GM23338 (cell line): ENCODE measurements around the gene PPP1R9A. TPM values are rescaled to one million over a fixed set of nuclear protein-coding genes. Genes with fewer than 3 reads are reported as not detected.

Experiments
- ATAC-seq: fragments of 200-7000 bp; cut with Tn5 transposase; 3 replicates; pipeline ENCODE4 v1.9.1; 2020
- DNase-seq: peaks from one replicate; pipeline ENCODE4 v3.0.0-alpha.2; 2015; ENCODE audit warnings: low spot score
- H2AFZ ChIP-seq: fragments of 200-600 bp; sonication (generic); 2 replicates; pipeline ENCODE4 v1.8.0; 2016; ENCODE audit warnings: antibody characterized with exemption, mild to moderate bottlenecking, moderate library complexity
- H3F3A ChIP-seq: fragments of 200-600 bp; sonication (generic); replicated peaks from 2 replicates; pipeline ENCODE4 v1.8.0; 2017; ENCODE audit warnings: antibody characterized with exemption, mixed run types, low read depth
- H3K27ac ChIP-seq: fragments of 200-600 bp; sonication (generic); 2 replicates; pipeline ENCODE4 v1.6.1; 2016; ENCODE audit warnings: low read depth
- H3K27me3 ChIP-seq: fragments of 200-600 bp; sonication (generic); 2 replicates; pipeline ENCODE4 v1.8.0; 2016; ENCODE audit warnings: mild to moderate bottlenecking, mixed run types, moderate library complexity; ENCODE audit not compliant: insufficient read depth
- H3K36me3 ChIP-seq: fragments of 200-600 bp; sonication (generic); 2 replicates; pipeline ENCODE4 v1.8.0; 2016; ENCODE audit warnings: mild to moderate bottlenecking; ENCODE audit not compliant: insufficient read depth
- H3K4me1 ChIP-seq: fragments of 200-600 bp; sonication (generic); 2 replicates; pipeline ENCODE4 v1.8.0; 2016; ENCODE audit warnings: mild to moderate bottlenecking, moderate library complexity; ENCODE audit not compliant: insufficient read depth
- H3K4me2 ChIP-seq: fragments of 200-600 bp; sonication (generic); 2 replicates; pipeline ENCODE4 v1.7.1; 2017; ENCODE audit warnings: mixed run types
- H3K4me3 ChIP-seq: fragments of 200-600 bp; sonication (generic); 2 replicates; pipeline ENCODE4 v1.6.1; 2016; ENCODE audit warnings: mixed run types
- H3K79me2 ChIP-seq: fragments of 200-600 bp; sonication (generic); replicated peaks from 2 replicates; pipeline ENCODE4 v1.8.0; 2017; ENCODE audit warnings: mild to moderate bottlenecking; ENCODE audit not compliant: insufficient read depth
- H3K9me2 ChIP-seq: fragments of 200-600 bp; sonication (generic); 2 replicates; pipeline ENCODE4 v1.8.0; 2017; ENCODE audit not compliant: insufficient read depth
- H4K20me1 ChIP-seq: fragments of 200-600 bp; sonication (generic); replicated peaks from 2 replicates; pipeline ENCODE4 v1.8.0; 2017; ENCODE audit warnings: mild to moderate bottlenecking; ENCODE audit not compliant: insufficient read depth
- H3K27ac Mint-ChIP-seq: 2 replicates; pipeline ENCODE4 v1.8.0; 2020; ENCODE audit warnings: inconsistent platforms, mild to moderate bottlenecking, moderate library complexity, mixed read lengths
- H3K27me3 Mint-ChIP-seq: 3 replicates; pipeline ENCODE4 v1.8.0; 2022; ENCODE audit warnings: low read depth, mild to moderate bottlenecking, moderate library complexity, mixed read lengths, inconsistent platforms; ENCODE audit not compliant: insufficient read depth, poor library complexity
- H3K36me3 Mint-ChIP-seq: 3 replicates; pipeline ENCODE4 v1.8.0; 2021; ENCODE audit warnings: low read depth, mild to moderate bottlenecking, inconsistent platforms, moderate library complexity, mixed read lengths
- H3K4me1 Mint-ChIP-seq: 3 replicates; pipeline ENCODE4 v1.8.0; 2020; ENCODE audit warnings: mild to moderate bottlenecking, inconsistent platforms, mixed read lengths
- H3K4me3 Mint-ChIP-seq: 3 replicates; pipeline ENCODE4 v1.8.0; 2021; ENCODE audit warnings: moderate library complexity, mild to moderate bottlenecking, inconsistent platforms, mixed read lengths
- H3K9me3 Mint-ChIP-seq: 3 replicates; pipeline ENCODE4 v1.8.0; 2020; ENCODE audit warnings: moderate library complexity, mild to moderate bottlenecking, inconsistent platforms, mixed read lengths
- CREB1 ChIP-seq: fragments of 250-450 bp; sonication (Bioruptor Pico); IDR thresholded peaks from 2 replicates; pipeline ENCODE4 v1.5.0; 2020; ENCODE audit warnings: low read depth, mild to moderate bottlenecking, moderate library complexity
- EZH2 ChIP-seq: fragments of 200-600 bp; sonication (generic); IDR thresholded peaks from one replicate; pipeline ENCODE4 v1.8.0; 2017; ENCODE audit warnings: antibody characterized with exemption, mild to moderate bottlenecking, low read depth; ENCODE audit not compliant: unreplicated experiment
- EZH2phosphoT487 ChIP-seq: fragments of 200-600 bp; sonication (generic); IDR thresholded peaks from one replicate; pipeline ENCODE4 v1.8.1; 2018; ENCODE audit warnings: antibody characterized with exemption; ENCODE audit not compliant: unreplicated experiment
- JUNB ChIP-seq: IDR thresholded peaks from one replicate; pipeline ENCODE4 v1.6.1; 2016; ENCODE audit warnings: antibody characterized with exemption; ENCODE audit not compliant: unreplicated experiment
- NANOG ChIP-seq: IDR thresholded peaks from 2 replicates; pipeline ENCODE4 v1.6.1; 2016; ENCODE audit warnings: antibody characterized with exemption, borderline replicate concordance
- POLR2AphosphoS5 ChIP-seq: IDR thresholded peaks from 2 replicates; pipeline ENCODE4 v1.6.1; 2016; ENCODE audit warnings: antibody characterized with exemption, low read depth
- STAT1 ChIP-seq: IDR thresholded peaks from one replicate; pipeline ENCODE4 v1.6.1; 2016; ENCODE audit warnings: antibody characterized with exemption; ENCODE audit not compliant: unreplicated experiment
- ZNF114 ChIP-seq: fragments of 250-450 bp; sonication (Bioruptor Pico); IDR thresholded peaks from 2 replicates; pipeline ENCODE4 v1.5.0; 2020; ENCODE audit warnings: mild to moderate bottlenecking, moderate library complexity
- ZNF331 ChIP-seq: fragments of 250-450 bp; sonication (Bioruptor Pico); IDR thresholded peaks from 2 replicates; pipeline ENCODE4 v1.5.0; 2020; ENCODE audit warnings: low read depth, mild to moderate bottlenecking, moderate library complexity
- polyA plus RNA-seq: library from polyadenylated mRNA; unstranded; fragments of >200 nt; fragmentation: Nextera tagmentation; extraction: Ambion mirVana; gene quantifications from 2 replicates; pipeline ENCODE4 v1.2.1, GENCODE V29; 2016
- total RNA-seq: library from RNA; depleted of rRNA; stranded (reverse); fragments of >200 nt; shearing (Covaris generic); gene quantifications from 2 replicates; pipeline ENCODE4 v1.2.3, GENCODE V29; 2014
- TF ChIP-seq, protein P1 (sequence below): fragments of 250-450 bp; sonication (Bioruptor Pico); IDR thresholded peaks from 2 replicates; pipeline ENCODE4 v1.5.0; 2020; ENCODE audit warnings: mild to moderate bottlenecking, moderate library complexity
- TF ChIP-seq, protein P2 (sequence below): IDR thresholded peaks from 2 replicates; pipeline ENCODE4 v1.6.1; 2016; ENCODE audit warnings: antibody characterized with exemption
- TF ChIP-seq, protein P3 (sequence below): IDR thresholded peaks from one replicate; pipeline ENCODE4 v1.6.1; 2018; ENCODE audit warnings: antibody characterized with exemption; ENCODE audit not compliant: unreplicated experiment
- TF ChIP-seq, protein P4 (sequence below), 2 experiments: fragments of 200-600 bp in 1 of 2; sonication (generic) in 1 of 2; conservative IDR thresholded peaks; 2 replicates each; pipeline versions ENCODE4 v1.5.1 to v1.6.1; 2016 to 2017; ENCODE audit warnings: antibody characterized with exemption in 2 of 2, low read depth in 2 of 2, mild to moderate bottlenecking in 2 of 2, moderate library complexity in 1 of 2

The PPP1R9A gene
- total and polyA plus RNA-seq, 2 experiments from 2014 or later = 10.6 to 31.8 TPM

DNA sequence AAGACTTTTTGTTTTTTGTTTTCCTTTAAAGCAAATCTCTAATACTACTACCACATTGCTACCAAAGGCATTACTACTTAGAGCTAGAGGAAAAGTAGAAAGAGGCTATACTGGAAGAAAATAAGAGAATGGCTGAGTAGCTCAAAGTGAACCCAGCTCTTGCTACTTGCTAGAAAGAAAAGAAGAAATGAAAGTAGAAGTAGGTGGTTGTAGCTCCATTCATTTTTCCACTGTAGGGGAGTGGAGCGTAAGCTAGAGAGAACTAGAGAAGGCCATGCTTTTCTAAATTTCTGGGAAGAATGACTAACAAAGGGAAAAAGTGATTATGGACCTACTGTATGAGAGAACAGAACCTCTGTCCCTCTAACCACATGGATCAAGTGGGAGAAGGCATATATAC is 232.5 kb downstream of the PPP1R9A start (continued):
- TF ChIP-seq EZH2 = no peak
- TF ChIP-seq CREB1 (CRISPR knock-in tag) = no peak
- no peak for TF ChIP-seq POLR2AphosphoS5

DNA sequence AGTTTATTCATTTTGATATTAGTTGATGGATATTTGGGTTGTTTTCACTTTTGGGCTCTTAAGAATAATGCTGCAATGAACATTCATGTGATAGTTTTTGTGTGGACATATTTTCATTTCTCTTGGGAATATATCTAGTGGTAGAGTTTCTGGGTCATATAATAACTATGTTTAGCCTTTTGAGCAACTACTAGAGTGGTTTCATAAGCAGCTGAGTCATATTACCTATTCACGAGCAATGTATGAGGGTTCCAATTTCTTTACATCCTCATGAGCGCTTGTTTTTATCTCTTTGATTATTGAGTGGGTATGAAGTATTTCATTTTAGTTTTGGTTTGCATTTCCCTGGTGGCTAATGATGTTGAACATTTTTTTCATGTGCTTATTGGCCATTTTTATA is 234.4 kb downstream of the PPP1R9A start:
- no peak for ATAC-seq
- TF ChIP-seq ZNF114 (no peak), JUNB (no peak), EZH2phosphoT487 (no peak), POLR2AphosphoS5 (no peak), EZH2 (no peak), ZNF331 (CRISPR knock-in tag) (no peak), NANOG (no peak), CREB1 (CRISPR knock-in tag) (no peak), STAT1 (no peak)
- TF ChIP-seq, protein P1, sequence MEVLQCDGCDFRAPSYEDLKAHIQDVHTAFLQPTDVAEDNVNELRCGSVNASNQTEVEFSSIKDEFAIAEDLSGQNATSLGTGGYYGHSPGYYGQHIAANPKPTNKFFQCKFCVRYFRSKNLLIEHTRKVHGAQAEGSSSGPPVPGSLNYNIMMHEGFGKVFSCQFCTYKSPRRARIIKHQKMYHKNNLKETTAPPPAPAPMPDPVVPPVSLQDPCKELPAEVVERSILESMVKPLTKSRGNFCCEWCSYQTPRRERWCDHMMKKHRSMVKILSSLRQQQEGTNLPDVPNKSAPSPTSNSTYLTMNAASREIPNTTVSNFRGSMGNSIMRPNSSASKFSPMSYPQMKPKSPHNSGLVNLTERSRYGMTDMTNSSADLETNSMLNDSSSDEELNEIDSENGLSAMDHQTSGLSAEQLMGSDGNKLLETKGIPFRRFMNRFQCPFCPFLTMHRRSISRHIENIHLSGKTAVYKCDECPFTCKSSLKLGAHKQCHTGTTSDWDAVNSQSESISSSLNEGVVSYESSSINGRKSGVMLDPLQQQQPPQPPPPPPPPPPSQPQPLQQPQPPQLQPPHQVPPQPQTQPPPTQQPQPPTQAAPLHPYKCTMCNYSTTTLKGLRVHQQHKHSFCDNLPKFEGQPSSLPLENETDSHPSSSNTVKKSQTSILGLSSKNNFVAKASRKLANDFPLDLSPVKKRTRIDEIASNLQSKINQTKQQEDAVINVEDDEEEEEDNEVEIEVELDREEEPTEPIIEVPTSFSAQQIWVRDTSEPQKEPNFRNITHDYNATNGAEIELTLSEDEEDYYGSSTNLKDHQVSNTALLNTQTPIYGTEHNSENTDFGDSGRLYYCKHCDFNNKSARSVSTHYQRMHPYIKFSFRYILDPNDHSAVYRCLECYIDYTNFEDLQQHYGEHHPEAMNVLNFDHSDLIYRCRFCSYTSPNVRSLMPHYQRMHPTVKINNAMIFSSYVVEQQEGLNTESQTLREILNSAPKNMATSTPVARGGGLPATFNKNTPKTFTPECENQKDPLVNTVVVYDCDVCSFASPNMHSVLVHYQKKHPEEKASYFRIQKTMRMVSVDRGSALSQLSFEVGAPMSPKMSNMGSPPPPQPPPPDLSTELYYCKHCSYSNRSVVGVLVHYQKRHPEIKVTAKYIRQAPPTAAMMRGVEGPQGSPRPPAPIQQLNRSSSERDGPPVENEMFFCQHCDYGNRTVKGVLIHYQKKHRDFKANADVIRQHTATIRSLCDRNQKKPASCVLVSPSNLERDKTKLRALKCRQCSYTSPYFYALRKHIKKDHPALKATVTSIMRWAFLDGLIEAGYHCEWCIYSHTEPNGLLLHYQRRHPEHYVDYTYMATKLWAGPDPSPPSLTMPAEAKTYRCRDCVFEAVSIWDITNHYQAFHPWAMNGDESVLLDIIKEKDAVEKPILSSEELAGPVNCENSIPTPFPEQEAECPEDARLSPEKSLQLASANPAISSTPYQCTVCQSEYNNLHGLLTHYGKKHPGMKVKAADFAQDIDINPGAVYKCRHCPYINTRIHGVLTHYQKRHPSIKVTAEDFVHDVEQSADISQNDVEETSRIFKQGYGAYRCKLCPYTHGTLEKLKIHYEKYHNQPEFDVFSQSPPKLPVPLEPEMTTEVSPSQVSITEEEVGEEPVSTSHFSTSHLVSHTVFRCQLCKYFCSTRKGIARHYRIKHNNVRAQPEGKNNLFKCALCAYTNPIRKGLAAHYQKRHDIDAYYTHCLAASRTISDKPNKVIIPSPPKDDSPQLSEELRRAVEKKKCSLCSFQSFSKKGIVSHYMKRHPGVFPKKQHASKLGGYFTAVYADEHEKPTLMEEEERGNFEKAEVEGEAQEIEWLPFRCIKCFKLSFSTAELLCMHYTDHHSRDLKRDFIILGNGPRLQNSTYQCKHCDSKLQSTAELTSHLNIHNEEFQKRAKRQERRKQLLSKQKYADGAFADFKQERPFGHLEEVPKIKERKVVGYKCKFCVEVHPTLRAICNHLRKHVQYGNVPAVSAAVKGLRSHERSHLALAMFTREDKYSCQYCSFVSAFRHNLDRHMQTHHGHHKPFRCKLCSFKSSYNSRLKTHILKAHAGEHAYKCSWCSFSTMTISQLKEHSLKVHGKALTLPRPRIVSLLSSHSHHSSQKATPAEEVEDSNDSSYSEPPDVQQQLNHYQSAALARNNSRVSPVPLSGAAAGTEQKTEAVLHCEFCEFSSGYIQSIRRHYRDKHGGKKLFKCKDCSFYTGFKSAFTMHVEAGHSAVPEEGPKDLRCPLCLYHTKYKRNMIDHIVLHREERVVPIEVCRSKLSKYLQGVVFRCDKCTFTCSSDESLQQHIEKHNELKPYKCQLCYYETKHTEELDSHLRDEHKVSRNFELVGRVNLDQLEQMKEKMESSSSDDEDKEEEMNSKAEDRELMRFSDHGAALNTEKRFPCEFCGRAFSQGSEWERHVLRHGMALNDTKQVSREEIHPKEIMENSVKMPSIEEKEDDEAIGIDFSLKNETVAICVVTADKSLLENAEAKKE (CRISPR knock-in tag) = no peak
- TF ChIP-seq, protein P2, sequence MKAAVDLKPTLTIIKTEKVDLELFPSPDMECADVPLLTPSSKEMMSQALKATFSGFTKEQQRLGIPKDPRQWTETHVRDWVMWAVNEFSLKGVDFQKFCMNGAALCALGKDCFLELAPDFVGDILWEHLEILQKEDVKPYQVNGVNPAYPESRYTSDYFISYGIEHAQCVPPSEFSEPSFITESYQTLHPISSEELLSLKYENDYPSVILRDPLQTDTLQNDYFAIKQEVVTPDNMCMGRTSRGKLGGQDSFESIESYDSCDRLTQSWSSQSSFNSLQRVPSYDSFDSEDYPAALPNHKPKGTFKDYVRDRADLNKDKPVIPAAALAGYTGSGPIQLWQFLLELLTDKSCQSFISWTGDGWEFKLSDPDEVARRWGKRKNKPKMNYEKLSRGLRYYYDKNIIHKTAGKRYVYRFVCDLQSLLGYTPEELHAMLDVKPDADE = no peak
- TF ChIP-seq, protein P3, sequence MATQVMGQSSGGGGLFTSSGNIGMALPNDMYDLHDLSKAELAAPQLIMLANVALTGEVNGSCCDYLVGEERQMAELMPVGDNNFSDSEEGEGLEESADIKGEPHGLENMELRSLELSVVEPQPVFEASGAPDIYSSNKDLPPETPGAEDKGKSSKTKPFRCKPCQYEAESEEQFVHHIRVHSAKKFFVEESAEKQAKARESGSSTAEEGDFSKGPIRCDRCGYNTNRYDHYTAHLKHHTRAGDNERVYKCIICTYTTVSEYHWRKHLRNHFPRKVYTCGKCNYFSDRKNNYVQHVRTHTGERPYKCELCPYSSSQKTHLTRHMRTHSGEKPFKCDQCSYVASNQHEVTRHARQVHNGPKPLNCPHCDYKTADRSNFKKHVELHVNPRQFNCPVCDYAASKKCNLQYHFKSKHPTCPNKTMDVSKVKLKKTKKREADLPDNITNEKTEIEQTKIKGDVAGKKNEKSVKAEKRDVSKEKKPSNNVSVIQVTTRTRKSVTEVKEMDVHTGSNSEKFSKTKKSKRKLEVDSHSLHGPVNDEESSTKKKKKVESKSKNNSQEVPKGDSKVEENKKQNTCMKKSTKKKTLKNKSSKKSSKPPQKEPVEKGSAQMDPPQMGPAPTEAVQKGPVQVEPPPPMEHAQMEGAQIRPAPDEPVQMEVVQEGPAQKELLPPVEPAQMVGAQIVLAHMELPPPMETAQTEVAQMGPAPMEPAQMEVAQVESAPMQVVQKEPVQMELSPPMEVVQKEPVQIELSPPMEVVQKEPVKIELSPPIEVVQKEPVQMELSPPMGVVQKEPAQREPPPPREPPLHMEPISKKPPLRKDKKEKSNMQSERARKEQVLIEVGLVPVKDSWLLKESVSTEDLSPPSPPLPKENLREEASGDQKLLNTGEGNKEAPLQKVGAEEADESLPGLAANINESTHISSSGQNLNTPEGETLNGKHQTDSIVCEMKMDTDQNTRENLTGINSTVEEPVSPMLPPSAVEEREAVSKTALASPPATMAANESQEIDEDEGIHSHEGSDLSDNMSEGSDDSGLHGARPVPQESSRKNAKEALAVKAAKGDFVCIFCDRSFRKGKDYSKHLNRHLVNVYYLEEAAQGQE = no peak
- TF ChIP-seq, protein P4, sequence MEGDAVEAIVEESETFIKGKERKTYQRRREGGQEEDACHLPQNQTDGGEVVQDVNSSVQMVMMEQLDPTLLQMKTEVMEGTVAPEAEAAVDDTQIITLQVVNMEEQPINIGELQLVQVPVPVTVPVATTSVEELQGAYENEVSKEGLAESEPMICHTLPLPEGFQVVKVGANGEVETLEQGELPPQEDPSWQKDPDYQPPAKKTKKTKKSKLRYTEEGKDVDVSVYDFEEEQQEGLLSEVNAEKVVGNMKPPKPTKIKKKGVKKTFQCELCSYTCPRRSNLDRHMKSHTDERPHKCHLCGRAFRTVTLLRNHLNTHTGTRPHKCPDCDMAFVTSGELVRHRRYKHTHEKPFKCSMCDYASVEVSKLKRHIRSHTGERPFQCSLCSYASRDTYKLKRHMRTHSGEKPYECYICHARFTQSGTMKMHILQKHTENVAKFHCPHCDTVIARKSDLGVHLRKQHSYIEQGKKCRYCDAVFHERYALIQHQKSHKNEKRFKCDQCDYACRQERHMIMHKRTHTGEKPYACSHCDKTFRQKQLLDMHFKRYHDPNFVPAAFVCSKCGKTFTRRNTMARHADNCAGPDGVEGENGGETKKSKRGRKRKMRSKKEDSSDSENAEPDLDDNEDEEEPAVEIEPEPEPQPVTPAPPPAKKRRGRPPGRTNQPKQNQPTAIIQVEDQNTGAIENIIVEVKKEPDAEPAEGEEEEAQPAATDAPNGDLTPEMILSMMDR (conservative IDR thresholded peaks at IDR 0.05; ENCODE audit: low read depth in 2 of 2) = no peak
- no peak overlapping the region for H3K27ac ChIP-seq
- DNase-seq = no peak
- no peaks in the 10 kb centered on the region for H3K36me3 ChIP-seq
- H3K36me3 Mint-ChIP-seq = no peaks in the 10 kb centered on the region; the same call in 2 of the 3 replicates
- no peak overlapping the region for H3K4me2 ChIP-seq
- H3K4me1 ChIP-seq = 0 out of 2 replicates have a peak, but pooled peaks cover 2% of the 10 kb centered on the region
- no peak overlapping the region for H3K4me3 ChIP-seq
- H3K27ac Mint-ChIP-seq = no peak overlapping the region
- H3K27me3 Mint-ChIP-seq = no peaks in the 10 kb centered on the region
- H4K20me1 ChIP-seq = no peaks in the 10 kb centered on the region
- H3K9me2 ChIP-seq = no peaks in the 10 kb centered on the region
- no peak overlapping the region for H2AFZ ChIP-seq
- peaks cover 3% of the 10 kb centered on the region for H3K4me1 Mint-ChIP-seq
- no peaks in the 10 kb centered on the region for H3K9me3 Mint-ChIP-seq
- no peak overlapping the region for H3K4me3 Mint-ChIP-seq
- H3K79me2 ChIP-seq = no peaks in the 10 kb centered on the region
- no peaks in the 10 kb centered on the region for H3F3A ChIP-seq
- H3K27me3 ChIP-seq = no peaks in the 10 kb centered on the region
